Measurements from ENCODE around the gene CELSR2.

Gene CELSR2

GRCh38 chr1:109251277-109252166 is 2.2 kb downstream of the CELSR2 start:
- DNase-seq (ENCODE audit: low read depth, low spot score) = no peak

- DNase-seq (ENCODE audit: low read depth, low spot score) = no peak
These were observed 3.0 kb downstream of the CELSR2 start for GRCh38 chr1:109252167-109252892.

DNA sequence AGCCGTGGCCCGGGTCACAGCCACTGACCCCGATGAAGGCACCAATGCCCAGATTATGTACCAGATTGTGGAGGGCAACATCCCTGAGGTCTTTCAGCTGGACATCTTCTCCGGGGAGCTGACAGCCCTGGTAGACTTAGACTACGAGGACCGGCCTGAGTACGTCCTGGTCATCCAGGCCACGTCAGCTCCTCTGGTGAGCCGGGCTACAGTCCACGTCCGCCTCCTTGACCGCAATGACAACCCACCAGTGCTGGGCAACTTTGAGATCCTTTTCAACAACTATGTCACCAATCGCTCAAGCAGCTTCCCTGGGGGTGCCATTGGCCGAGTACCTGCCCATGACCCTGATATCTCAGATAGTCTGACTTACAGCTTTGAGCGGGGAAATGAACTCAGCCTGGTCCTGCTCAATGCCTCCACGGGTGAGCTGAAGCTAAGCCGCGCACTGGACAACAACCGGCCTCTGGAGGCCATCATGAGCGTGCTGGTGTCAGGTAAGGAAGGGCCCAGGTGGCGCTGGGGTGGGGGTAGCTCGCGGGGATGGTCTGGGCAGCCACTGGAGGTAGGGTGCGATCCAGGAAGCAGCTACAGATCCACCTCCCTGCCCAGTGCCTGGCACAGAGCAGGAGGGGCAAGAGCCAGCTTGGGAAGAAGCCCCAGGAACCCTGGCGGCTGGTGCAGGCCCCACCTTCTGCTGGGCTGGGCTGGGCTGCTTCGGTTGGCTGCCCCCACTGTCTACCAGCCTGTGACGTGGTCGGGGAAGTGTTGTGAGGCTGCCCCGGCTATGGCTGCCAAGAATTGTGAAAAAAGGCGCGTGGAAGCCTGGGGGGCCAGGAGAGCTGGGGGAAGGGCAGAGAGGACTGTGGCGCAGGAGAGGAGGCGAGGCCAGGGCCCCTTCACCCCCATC is 3.8 kb downstream of the CELSR2 start:
- DNase-seq (ENCODE audit: low read depth, low spot score) = no peak

- DNase-seq (ENCODE audit: low read depth, low spot score) = no peak
These were observed 4.7 kb downstream of the CELSR2 start for GRCh38 chr1:109253803-109254620.

GRCh38 chr1:109254621-109255096 is 5.3 kb downstream of the CELSR2 start:
- no peak for DNase-seq (ENCODE audit: low read depth, low spot score)

DNA sequence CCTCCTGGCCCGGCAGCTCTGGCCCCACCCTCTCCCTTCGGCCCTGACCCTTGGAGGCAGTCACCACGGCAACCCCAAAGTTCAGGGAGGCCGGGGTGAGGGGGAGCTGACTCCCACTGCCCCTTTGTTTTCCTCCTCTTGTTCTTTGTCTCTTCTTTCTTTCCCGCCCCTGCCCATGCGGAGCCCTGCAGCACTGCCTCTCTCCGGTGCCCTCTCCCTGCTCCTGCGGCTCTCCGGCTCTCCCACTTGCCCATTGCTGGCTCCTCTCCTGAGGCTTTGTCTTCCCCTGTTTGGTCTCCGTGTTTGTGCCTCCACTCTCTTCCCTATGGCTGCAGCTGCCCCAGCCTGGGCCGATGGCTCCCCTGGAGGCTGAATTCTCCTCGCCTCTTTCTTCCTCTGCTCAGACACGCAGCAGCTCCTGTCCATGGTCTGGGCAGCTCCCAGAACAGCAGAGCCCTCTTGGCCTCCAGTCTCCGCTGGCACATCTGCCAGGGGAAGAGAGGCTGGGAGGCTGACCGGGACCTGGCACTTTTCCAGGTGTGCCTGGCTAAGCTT is 5.8 kb downstream of the CELSR2 start:
- no peak for DNase-seq (ENCODE audit: low read depth, low spot score)

- no peak for DNase-seq (ENCODE audit: low read depth, low spot score)
These were observed 6.3 kb downstream of the CELSR2 start for GRCh38 chr1:109255678-109256077.

GRCh38 chr1:109256085-109256484 is 6.7 kb downstream of the CELSR2 start:
- no peak for DNase-seq (ENCODE audit: low read depth, low spot score)

DNA sequence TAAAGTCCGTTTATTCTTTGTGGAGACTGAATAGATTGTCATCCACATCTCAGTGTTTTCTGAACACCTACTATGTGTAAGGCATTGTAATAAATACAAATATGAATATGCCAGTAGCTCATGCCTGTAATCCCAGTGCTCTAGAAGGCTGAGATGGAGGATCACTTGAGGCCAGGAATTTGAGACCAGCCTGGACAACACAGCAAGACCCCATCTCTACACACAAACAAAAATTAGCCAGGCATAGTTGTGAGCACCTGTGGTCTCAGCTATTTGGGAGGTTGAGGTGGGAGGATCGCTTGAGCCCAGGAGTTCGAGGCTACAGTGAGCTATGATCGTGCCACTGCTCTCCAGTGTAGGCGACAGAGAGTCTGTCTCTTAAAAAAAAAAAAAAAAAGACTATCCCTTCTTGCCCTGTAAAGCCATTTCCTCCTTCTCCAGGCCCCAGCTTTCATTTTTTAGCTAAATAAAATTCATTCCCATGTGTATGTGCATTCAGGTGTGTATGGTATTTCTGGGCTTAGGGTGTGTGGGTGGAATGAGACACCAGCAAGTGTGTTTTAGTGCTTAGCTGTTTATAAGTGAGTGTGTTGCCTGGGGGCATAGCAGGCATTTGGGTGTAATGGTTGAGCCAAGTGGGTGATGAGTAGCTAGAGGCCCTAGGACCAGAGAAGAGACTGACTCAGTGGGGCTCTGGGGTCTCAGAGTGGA is 7.8 kb downstream of the CELSR2 start:
- DNase-seq (ENCODE audit: low read depth, low spot score) = no peak

GRCh38 chr1:109257682-109258421 is 8.5 kb downstream of the CELSR2 start:
- no peak for DNase-seq (ENCODE audit: low read depth, low spot score)

DNA sequence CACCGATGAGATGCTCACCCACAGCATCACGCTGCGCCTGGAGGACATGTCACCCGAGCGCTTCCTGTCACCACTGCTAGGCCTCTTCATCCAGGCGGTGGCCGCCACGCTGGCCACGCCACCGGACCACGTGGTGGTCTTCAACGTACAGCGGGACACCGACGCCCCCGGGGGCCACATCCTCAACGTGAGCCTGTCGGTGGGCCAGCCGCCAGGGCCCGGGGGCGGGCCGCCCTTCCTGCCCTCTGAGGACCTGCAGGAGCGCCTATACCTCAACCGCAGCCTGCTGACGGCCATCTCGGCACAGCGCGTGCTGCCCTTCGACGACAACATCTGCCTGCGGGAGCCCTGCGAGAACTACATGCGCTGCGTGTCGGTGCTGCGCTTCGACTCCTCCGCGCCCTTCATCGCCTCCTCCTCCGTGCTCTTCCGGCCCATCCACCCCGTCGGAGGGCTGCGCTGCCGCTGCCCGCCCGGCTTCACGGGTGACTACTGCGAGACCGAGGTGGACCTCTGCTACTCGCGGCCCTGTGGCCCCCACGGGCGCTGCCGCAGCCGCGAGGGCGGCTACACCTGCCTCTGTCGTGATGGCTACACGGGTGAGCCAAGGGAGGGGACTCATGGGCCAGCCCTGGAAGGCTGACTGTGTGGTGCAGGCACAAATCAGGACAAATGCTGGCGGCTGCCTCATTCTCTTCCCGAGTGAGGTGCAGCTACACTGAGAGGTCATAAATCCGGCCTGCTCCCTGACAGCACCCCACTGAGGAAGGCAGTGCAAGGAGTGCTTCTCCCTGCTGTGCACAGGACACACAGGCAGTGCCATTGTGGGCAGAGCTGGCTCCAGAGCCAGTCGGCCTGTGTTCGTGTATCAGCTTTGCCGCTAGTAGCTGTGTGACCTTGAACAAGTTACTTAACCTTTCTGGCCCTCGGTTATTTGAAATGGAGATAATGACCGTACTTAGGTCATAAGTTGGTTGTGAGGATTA is 9.4 kb downstream of the CELSR2 start:
- no peak for DNase-seq (ENCODE audit: low read depth, low spot score)

DNA sequence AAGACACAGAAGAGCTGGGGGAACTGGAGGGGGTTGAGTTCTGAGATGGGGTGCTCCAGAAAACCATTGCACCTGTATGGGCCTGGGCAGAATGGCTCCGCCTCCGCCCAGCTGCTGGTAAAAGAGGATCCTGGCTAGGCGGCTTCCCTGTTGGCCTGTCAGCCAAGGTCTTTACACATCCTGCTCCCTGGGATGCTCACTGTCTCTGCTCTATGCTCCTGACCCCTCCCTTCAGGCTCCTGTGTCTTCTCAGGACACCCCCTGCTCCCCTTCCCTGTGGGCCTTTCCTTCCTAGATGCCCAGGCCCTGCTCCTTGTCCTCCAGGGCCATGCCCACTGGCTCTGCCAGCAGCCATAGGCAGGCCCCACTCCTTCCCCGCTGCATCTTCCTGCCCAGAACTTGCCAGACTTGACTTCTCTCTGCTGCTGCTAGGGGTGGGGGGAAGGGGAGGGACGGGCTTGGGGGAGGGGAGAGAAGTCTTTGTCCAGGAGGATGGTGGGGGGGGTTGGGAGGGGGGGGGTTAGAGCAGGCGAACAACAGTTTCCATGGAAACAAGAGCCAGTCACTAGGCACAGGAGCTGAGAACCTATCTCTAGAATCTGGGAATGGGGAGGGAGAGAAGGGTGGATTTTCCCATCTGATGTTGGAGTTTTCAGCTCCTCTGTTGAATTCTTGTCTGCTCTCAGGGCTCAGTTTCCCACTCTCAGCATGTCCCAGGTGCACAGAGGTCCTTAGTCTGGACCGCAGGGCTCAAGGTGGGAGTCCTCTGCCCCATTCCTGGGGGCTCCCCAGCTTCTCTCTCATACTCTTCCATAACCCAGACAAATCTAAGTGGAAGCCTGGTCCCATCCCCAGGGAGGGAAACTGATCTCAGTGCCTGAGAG is 10.6 kb downstream of the CELSR2 start:
- DNase-seq (ENCODE audit: low read depth, low spot score) = no peak

GRCh38 chr1:109261006-109261405 is 11.7 kb downstream of the CELSR2 start:
- no peak for DNase-seq (ENCODE audit: low read depth, low spot score)

GRCh38 chr1:109261578-109261977 is 12.2 kb downstream of the CELSR2 start:
- no peak for DNase-seq (ENCODE audit: low read depth, low spot score)

GRCh38 chr1:109262231-109263055 is 13.1 kb downstream of the CELSR2 start:
- DNase-seq (ENCODE audit: low read depth, low spot score) = no peak

GRCh38 chr1:109263234-109263596 is 13.9 kb downstream of the CELSR2 start:
- DNase-seq (ENCODE audit: low read depth, low spot score) = no peak

Data from brain pericyte (primary cell).